Activated T-cell treated with anti-CD3 and anti-CD28 coated beads for 4 hours (primary cell): ENCODE data around the gene CCDC80.

ENCODE experiments used
- DNase-seq: peaks from one replicate; pipeline ENCODE4 v3.0.0-alpha.2; 2020

Gene CCDC80

DNA sequence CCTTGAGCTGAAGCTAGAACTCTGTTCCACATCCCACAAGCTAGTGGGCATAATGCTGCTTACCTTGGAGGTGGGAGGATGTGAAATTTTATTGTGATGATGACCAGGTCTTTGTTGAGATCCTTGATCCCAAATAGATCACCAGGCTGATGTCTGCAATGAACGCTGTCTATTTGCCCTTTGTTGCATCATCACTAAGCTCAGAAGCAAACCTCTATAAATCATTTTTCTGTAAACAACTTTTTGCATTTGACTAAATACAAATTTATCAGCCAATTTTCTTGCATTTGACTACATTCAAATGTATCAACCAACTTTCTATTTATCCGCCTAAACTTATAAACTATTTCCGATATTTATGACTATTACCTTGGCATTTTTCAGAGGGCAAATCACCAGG, 9.7 kb downstream of the CCDC80 start:
- DNase-seq, result no peak

DNA sequence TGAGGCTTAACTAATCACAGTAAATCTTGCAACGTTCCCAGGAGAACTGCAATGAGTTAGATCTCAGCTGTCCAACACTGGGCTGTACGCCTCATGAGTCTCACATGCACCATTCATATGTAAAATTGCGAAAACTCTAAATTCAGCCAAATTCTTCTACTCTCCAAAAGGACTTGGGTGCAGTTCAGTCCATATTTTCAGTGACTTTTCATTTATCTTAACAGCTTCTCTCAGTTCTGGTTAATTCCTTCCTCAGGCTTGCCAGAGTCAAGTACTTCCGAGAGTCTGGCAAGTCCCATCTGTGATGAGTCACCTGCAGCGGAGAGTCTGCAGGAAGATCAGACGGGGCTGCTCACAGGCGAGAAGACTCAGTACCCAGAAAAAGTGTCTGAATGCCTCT, 11.5 kb downstream of the CCDC80 start:
- DNase-seq, result no peak

DNA sequence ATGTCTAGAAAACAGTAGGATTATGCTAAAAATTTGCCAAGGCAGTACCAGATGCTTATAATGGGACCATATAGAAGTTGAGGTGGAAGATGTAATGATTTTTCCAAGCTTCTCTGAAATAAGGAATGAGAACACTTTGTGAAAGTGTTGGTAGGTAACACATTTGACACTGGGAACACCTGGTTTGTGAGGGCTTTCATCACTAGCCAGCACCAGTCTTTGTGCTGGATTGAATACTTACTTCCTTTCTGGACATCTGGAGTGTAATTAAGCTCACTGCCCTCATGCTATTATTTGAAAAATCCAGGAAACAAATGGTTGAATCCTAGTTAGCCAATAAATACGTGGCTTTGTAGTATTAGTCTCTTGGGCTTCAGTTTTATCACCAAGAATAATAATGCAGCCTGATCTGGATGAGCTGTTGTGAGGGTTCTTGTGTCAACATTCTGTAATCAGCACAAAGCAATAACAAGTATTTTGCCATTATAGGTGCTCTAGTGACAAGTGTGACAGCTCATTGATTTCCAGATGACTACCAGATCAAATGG, 12.9 kb downstream of the CCDC80 start:
- DNase-seq, result no peak

GRCh38 chr3:112627419-112627818, 13.5 kb downstream of the CCDC80 start:
- DNase-seq, result no peak

DNA sequence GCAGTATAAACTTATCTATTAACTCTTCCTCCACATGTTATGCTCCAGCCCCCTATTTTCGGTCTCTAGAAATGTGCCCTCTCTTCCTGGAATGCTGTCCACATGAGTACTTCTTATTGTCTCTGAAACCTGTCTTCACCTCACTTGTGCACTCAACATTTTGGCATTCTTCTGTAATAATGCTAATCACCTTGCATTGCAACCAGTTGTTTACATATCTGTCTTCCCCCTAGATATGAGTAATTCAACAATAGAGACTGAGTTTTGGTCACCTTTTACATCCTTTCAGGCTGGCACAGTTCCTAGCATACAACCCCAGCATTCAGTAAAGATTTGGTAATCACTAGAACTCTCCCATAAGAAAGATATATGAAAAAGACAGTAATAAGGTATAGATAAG, 17.2 kb downstream of the CCDC80 start:
- DNase-seq, result no peak

DNA sequence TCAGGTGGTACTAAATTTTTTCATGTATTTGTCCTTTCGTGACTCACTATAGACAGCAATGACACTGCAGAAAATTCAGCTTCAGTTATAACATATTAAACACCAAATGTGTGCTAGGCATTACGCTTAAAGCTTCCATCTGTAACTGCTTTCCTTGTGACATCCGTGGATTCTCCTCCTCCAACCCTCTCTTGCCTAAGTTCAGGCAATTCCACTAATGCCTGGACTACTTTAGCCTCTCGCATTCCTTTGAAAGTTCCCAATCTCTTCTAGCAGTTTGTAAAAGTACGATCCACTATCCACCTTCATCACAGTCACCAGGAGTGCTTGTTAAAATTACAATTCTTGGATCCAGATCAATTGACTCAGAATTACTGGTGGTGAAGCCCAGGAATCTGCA, 17.7 kb downstream of the CCDC80 start:
- no peak for DNase-seq

DNA sequence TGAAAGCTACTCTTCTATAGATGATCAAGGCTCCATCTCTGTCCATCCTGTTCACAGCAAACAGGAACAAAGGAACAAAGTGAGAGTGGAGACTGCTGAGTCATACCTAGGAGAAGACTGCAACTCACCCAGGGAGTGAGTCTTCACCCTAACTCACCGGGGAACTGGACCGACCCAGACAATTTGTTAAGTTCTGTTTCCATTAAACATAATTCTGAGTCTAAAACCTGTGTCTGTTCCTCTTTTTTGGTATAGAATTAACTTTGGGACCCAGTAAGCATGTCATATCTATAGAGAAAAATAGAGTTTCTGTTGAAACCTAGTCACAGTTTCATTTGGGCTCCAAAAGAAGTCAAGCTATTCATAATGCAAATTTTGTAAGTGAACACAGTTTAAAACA, 21.6 kb downstream of the CCDC80 start:
- DNase-seq, result no peak

GRCh38 chr3:112617285-112617684, 23.7 kb downstream of the CCDC80 start:
- no peak for DNase-seq

- DNase-seq, result no peak
Observed at GRCh38 chr3:112615989-112616731, 24.8 kb downstream of the CCDC80 start.

GRCh38 chr3:112611752-112612515, 29.0 kb downstream of the CCDC80 start:
- DNase-seq, result no peak

GRCh38 chr3:112610121-112610520, 30.8 kb downstream of the CCDC80 start:
- DNase-seq, result no peak

GRCh38 chr3:112607863-112608262, 33.1 kb downstream of the CCDC80 start:
- DNase-seq, result no peak

DNA sequence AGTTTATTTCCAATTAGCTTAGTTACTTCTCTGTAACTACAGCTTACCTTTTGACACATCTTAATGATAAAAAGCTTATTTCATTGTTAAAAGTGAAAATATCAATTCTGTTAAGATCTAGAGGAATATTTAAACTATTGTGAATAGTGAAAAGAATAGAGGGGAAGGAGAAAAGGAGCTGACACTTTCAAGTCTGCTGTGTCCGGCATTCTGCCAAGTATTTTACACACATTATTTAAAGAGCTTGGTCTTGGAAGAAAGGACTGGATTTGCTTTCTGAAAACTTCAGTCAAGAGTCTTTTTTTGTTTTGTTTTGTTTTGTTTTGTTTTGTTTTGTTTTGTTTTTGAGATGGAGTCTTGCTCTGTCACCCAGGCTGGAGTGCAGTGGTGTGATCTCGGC, 34.8 kb downstream of the CCDC80 start:
- no peak for DNase-seq

DNA sequence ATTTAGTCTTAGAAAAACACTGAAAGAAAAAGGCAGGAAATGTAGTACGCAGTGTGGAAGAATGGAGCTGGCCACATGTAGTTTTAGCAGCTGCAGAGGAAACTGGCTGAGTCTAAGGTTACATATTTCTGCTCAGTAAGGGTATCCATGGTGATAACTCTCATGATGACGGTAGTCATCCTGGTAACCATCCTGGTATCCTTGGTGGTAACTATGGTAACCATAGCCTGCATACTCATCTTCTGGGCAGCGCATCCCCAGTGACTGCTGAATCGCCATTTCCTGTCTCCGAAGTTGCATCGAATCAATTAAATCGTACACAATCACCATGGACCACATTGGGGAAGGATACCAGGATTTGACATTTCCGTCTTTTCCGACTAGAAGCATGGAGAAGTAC, 35.7 kb downstream of the CCDC80 start:
- DNase-seq, result no peak

GRCh38 chr3:112604536-112604935, 36.4 kb downstream of the CCDC80 start:
- no peak for DNase-seq

DNA sequence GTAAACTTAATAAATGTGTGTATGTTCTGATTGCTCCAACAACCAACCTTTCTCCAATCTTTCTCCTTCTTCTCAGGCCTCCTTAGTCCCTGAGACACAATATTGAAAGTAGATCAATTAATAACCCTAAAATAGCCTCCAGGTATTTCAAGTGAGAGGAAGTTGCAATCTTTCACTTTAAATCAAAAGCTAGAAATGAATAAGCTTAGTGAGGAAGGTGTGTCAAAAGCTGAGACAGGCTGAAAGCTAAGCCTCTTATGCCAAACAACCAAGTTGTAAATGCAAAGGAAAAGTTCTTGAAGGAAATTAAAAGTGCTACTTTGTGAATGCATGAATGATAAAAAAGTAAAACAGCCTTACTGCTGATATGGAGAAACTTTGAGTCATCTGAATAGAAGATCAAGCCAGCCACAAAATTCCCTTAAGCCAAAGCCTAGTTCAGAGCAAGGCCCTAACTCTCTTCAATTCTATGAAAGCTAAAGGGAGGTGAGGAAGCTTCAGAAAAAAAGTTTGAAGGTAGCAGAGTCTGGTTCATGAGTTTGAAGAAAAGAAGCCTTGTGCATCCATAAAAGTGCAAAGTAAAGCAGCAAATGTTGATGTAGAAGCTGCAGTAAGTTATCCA, 38.6 kb downstream of the CCDC80 start:
- no peak for DNase-seq

DNA sequence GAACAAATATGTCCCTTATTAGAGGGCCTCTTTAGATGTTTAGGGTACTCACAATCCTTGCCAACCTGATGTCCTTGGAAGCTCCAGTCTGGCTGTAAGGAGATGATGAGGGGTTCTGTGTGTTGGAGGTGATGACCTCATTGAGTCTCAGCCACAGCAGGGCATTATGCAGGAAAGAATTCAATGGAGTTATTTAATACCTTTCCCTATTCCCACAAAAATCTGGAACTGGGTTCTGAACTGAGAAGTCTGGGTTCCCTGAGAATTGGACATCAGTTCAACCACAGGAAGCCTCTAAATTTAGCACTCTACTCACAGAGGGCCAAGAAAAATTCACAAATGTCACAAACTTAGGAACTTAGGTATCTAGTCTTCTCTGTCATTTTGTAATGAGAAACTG, 42.2 kb downstream of the CCDC80 start:
- DNase-seq, result no peak

GRCh38 chr3:112597945-112598344, 43.0 kb downstream of the CCDC80 start:
- no peak for DNase-seq

- DNase-seq, result no peak
Observed at GRCh38 chr3:112594856-112595255, 46.1 kb downstream of the CCDC80 start.

DNA sequence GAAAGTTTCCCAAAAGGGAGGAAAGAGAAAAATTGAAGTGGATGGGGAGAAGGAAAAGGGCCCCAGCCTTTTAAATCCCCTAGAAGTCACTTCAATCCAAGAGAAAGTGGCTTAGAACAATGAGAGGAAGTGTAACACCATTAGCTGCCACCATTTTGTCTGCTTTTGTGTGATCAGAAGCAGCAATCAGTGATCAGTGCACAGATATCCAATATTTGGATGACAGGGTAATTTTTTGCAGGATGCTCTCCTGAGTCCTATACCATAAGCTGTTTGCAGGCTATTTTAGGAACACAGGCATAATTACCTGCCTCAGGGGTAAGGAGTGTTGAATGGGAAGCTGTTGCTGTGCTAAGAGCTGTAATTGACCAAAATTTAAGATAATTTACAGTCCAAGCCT, 47.7 kb downstream of the CCDC80 start:
- no peak for DNase-seq

DNA sequence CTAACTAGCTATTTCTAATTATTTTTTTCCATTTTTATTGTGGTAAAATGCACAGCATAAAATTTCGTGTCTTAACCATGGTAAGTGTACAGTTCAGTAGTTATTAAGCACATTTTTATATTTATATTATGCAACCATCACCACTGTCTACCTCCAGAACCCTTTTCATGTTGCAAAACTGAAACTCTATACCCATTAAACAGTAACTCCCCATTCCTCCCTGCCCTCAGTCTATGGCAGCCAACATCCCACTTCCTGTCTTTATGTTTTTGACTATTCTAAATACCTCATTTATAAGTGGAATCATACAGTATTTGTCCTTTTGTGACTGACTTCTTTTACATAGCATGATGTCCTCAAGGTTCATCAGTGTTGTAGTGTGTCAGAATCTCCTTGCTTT, 53.6 kb downstream of the CCDC80 start:
- DNase-seq, result no peak

- no peak for DNase-seq
Observed at GRCh38 chr3:112585782-112586181, 55.2 kb downstream of the CCDC80 start.

DNA sequence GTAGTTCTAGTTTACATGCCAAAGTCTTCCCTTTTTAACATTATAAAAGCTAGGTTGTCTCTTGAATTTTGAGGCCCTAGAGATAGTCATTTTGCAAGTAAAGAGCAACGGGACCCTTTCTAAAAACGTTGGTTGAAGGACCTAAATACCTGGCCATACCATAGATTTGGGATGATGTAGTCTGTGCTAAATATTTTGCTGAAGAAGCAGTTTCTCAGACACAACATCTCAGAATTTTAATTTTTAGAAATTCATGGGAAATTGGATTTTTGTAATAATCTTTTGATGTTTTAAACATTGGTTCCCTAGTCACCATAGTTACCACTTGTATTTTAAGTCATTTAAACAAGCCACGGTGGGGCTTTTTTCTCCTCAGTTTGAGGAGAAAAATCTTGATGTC, 57.8 kb downstream of the CCDC80 start:
- no peak for DNase-seq
